HG02571 (cell line): ENCODE results near the gene LMOD3.

Source experiments
- ATAC-seq: cut with Tn5 transposase; IDR thresholded peaks from one replicate; pipeline ENCODE4 v1.9.1; 2021; ENCODE audit warnings: mild to moderate bottlenecking, moderate library complexity; ENCODE audit not compliant: unreplicated experiment

Gene LMOD3

DNA sequence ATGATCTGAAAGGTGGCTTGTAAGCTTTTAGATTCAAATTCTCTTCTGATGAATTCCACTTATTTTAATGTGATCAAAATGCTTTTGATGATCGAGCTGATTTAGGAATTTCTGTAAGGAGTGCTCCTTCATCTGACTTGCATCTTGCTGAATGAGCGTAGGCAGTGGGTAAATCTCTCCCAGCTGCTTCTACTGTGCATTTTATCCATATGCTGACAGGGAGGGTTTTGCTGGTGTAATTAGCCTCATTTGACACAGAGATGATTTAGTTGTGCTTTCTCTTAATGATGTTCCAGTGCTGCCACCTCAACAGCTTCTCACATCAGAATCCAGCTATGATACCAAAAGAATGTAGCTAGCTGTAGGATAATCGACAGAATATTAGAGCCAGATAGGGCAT is 3.8 kb upstream of the LMOD3 start:
- ATAC-seq: no peak

DNA sequence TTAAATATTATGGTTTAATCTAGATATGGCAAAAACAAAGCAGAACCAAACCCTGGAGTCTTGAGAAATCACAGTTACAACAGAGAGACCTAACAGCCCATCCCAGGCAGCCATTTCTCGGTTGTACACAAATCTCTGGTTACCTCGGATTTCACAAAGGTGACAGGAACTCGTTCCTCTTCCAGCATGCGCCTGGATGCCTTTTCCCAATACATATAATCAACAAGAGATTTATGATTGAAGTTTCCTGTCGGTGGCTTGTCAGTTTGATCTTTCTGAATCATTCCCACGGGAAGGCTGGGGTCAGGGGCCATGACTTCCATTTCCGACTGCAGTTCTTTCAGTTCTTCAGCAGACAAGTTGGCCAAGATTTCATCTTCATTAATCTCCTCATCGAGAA is 445 bp downstream of the LMOD3 start:
- ATAC-seq: no peak

DNA sequence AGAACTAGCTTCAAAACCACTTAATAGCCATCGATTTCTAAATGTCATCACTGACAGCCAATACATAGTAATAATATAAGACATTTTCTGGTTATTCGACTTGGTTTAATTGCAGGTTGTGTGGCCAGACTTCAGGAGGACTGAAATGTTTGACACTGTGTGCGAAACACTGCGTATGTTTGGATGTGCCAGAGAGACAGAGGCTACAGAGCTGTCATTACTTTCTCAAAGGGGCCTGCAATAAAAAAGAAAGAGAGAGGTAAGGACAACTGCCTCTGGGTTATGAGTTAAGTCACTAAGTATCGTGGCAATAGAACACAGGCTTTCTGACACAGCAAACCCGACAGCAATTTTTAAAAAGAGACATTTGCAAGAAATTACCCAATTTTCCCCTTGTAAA is 882 bp downstream of the LMOD3 start:
- ATAC-seq: no peak

DNA sequence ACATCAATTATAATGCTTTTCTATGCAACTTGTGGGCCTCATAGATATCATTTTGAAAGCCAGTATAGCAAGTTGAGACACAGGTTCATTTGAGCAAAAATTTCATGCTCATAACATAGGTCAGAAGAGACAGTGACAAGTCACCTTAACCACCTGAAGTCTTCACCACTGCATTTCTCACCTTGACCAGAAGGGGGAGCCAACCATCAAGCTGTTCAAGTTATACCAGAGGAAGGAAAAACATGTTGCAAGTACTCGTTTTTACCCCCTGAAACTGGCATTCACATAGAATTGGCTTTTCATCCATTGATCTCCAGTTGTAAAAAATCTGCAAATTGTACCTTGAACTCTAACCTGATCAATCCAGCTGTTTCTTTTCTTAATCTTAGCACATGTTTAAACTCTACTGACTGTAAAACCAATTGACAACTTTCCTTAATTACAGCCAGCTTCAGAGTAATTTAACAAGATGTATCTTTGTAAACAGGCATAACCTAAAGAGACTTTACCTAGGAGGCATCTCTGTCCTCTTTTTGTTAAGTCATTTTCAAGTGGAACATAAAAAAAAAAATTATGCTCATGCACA is 1.4 kb downstream of the LMOD3 start:
- ATAC-seq: peak; percentile 68

DNA sequence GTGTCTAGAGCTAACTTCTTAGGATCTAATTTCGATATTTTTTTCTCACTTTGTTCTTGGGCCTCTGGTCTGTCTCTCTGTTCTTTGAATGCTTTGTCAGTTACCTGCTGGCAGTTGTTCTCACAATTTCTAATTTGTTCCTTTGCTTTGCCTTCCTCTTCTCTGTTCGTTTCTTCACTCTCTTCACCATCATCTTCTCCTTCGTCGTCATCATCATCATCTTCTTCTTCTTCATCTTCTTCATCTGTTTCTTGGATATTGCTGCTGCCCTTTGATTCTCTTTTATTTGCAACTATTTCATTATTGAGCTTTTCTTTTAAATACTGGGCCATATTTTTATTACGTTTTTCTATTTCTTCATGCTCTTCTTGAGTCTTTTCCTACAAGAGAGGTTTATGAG is 2.7 kb downstream of the LMOD3 start:
- ATAC-seq: no peak

DNA sequence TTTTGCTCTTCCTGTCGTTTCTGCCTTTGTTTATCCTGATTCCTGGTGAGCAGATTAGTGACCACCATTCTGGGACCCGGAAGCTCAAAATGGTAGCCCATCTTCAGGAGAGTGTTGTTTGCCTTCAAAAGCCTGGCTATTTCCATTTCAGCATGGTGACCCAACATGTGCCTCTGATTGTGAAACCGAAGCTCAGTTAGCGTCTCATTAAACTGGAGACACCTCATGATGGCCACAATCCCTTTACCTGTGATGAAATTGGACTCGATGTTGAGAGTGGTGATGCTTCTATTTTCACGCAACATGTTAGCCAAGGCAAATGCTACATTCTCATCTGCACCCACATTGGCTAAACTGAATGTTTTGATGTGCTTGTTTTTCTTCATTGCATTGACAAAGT is 3.3 kb downstream of the LMOD3 start:
- ATAC-seq: no peak

DNA sequence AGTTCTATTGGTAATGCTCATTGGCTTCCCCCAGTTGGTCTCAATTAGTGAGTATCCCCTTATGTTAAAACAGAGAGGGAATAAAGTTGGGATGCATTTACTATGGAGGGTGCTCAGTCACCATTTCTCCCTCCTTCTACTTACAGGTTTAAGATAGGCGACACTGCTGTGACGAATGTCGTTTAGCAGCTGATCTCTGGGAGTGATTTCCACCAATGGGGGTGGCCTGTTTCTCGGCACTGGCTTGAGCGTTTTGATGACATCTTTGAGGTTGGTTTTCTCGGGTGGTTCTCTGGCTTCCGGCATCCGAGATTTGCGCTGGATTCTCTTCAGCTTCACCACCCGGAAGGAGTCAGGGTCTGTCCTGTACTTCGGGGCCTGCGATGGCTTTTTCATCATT is 3.8 kb downstream of the LMOD3 start:
- ATAC-seq: no peak

DNA sequence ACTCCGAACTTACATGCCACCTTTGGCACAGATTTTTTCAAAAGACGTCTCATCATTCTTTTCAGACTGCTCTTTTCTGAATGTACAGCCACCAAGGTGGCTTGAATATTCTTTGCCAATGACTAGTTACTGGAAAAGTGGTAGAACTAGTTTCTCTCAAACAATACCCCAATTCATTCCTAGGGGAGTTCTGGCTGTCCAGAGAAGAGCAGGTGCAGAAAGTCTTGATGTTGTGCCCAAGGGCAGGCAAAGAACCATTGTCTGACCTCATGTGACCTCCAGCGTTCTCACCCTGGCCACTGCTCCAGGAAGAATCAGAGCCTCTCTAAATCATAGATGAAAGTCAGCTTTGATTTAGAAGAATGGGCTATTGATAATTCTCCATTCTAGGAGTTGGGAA is 5.5 kb downstream of the LMOD3 start:
- no peak for ATAC-seq

DNA sequence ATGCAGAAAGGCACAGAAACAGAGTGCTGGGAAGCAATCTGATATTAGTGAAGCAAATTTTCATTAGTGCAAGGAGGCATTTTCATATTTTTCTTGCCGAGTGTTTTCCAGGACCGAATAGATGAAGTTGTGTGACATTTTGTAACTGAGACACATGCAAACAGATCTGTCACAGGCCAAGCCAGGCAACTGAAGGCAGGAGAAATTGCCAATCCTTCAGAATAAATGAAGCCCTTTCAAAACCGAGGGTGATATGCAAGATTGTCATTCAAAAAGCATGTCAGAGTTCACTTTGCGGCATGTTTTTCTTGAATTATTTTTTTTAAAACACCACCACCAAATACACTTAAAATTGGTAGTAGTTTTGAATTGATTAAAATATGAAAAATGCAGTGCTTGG is 6.2 kb downstream of the LMOD3 start:
- ATAC-seq: no peak

DNA sequence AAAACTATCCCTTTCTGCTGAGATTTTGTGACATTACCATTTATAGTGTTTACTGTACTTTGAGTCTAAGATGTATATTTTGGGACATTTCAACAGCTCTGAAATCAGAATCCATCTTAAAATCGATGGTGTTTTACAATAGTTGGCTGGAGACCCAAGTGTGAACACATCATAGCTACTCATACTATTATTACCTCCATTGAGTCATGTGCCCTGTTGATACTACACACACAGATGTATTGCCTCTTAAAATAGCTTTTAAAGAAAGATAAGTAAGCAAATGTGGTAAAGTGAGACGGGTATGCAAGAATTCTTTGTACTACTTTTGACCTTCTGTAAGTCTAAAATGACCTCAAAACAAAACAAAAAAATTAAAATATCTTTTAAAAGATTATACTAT is 6.7 kb downstream of the LMOD3 start:
- ATAC-seq: no peak

DNA sequence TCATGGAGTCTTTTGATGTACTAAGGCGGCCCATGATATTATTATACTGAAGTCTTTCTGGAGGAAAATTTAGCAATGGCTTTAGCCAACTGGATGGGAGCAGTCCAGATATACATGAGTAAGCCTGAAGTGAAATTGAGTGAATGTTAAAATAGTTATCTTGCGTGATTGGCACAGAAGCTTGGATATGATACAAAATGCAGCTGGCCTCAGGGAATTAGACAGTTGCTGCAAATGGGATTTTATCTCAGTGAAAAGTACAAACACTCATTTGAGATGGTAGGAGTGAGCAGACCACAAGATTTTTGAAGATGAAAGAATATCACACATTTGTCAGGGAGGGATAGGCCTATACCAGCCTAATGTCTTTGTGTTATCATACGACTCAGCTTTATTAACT is 8.9 kb downstream of the LMOD3 start:
- no peak for ATAC-seq

DNA sequence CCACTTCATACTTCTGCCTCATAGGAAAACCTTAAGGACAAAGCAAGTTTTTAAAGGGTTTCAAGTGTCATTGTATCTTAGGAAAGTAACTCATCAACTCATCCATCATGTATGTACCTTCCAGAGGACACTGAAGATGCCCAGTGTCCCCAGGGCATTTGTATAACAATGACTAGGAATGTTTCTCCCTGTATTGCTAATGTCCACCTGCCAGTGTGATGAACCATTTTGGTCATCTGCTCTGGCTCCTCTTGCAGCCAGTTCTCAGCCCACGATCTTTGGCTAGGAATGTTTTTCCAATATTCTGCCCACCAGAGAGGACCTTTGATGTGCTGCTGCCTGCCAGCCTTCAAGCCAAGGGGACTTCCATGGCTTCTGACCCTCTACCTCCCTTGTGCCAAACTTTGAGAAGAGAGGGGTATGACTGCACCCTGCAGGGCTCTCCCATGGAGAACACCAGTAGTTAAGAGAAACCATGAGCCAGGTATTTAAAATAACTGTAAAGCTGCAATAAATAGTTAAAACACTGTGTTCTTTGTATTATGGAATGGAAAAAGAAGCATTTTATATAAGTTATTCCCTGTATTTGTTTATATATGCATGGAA is 11.4 kb downstream of the LMOD3 start:
- ATAC-seq: no peak

DNA sequence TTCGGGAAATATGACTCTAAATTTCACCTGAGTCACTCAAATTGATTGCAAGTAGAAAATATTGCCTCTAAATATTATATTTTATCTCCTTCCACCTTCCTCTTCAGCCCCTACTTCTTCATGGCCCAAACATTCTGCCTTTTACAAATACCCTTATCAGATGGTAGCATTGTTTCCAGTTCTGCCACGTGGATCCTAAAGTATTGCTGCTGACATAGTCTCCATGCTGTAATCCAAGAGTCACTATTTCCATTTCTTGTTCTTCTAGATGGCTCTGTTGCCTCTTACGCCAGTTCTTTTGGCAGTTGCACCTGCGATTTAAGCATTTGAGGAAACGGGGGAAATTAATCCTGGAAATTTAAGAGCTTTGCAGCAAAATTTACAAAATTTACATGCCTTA is 13.6 kb downstream of the LMOD3 start:
- ATAC-seq: no peak

DNA sequence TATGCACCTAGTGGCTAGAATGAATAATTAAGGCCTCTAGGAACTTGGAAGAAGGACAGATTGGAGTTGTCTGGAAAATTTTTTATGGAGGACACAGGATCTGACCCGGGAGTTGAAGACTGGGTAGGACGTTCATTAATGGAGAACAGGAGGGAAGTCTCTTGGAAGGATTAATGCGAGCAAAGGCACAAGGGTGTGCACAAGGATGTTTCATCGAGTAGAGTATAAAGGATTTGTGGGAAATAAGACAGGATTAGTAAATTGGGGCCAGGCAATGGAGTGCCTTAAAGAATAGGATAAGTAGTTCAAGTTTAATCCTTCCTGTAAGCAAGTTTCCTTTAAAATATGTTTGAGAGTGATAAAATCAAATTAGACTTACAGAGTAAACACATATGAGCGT is 14.6 kb downstream of the LMOD3 start:
- no peak for ATAC-seq

DNA sequence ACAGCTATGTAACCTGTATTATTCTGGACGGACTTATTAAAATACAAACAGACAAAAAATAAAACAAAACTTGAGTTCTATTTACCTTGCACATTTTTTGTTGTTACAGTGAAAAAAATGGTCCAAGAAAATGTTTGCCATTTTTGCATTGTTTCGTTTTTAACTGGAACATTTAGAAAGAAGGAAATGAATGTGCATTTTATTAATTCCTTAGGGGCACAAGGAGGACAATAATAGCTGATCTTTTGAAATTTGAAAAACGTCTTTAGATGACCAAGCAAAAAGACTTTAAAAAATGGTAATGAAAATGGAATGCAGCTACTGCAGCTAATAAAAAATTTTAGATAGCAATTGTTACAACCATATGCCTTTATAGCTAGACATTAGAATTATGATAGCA is 17.1 kb downstream of the LMOD3 start:
- no peak for ATAC-seq

DNA sequence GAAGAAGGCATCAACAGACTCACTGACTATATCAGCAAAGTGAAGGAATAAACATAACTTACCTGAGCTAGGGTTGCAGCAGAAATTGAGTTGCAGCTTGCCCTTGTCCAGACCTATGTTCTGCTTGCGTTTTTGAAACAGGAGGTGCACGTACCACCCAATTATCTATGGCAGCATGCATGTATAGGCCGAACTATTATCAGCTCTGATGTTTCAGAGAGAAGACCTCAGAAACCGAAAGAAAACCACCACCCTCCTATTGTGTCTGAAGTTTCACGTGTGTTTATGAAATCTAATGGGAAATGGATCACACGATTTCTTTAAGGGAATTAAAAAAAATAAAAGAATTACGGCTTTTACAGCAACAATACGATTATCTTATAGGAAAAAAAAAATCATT is 17.8 kb downstream of the LMOD3 start:
- no peak for ATAC-seq

DNA sequence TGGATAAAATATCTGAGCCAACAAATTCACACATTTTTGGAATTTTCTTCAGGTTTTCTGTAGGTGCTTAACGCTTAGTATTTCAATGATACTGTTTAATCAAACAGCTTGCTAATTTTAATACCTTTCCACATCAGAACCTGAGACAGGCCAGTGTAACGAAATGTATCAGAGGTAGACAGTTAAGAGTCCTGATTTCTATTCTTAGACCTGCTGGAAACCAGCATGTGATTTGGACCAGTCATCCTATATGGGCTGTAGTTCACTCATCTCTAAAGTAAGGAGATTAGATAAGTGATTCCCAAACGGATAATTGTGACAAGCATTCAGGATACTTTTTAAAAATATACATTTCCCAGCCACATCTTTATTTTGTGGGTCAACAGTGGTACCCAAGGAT is 19.3 kb downstream of the LMOD3 start:
- ATAC-seq: no peak

DNA sequence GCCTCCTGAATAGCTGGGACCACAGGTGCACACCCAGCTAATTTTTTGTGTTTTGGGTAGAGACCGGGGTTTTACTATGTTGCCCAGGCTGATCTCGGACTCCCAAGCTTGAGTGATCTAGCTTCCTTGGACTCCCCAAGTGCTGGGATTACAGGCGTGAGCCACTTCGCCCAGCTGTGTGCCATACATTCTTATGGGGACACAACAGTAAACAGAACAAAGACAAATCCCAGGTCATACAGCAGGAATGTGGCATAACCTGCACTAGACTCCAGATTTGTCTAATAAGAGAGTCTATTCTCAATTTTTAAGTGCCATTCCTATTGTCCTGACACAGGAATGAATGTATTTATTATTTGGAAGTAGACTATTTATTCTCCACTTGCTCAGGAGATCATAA is 20.0 kb downstream of the LMOD3 start:
- ATAC-seq: no peak

DNA sequence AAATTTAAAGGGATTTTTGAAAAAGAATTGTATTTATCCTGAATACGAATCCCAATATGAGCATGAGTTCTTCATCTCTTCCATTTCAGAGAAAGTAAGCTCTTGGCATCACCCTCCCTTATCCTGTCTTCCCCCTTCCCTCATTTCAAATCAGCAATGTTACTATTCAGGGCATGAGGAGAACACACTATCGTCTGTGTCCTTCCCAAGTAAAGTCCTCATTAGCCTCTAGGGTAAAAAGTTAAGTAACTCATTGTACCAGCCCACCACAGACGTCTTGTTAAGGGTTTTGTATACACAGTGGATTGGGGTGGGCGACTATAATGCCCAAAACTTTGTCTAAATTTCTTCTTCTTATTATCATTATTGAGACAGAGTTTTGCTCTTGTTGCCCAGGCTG is 22.8 kb downstream of the LMOD3 start:
- no peak for ATAC-seq

DNA sequence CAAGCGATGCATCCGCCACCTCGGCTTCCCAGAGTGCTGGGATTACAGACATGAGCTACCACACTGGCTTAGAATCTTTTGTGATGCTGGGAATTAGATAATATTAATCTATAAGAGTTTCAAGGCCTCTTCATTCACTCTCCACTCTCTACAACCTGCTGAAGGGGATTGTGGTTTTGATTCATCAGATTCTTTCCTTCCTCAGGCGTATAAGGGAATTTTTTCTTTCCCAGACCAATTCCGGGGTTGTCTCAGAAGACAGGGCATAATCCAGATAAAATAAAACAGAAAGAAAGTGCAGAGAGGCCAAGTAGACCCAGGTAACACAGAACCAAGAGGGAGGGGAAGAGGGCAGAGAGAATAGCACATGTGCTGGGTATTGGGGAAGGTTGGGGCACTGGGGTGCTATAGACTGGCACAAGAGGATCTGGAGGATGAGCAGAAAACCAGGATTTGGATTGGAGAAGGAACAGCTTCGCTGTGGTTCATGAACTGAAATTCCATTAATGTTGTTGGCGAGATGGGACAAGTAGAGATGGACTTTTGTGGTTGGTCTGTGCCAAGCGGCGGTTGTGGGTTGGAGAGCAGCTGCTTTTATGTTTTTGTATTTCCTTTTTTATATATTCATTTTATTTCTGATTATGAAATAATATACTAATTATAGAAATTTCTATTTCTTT is 24.8 kb downstream of the LMOD3 start:
- no peak for ATAC-seq

DNA sequence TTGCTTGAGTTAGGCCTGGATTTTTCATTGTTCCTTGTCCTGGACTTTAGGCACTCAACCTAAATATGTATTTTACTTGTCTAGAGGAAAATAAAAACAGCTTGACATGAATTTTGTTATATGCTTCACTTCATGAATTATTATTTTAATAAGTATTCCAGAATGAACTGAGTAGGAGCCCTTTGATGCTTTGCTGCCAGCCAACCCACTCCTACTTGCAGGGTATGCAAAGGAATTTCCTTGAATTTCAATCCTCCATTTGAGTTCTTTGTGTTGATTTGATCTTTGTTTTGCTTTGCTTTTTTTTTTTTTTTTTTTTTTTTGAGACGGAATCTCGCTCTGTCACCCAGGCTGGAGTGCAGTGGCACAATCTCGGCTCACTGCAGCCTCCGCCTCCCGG is 26.1 kb downstream of the LMOD3 start:
- ATAC-seq: no peak

DNA sequence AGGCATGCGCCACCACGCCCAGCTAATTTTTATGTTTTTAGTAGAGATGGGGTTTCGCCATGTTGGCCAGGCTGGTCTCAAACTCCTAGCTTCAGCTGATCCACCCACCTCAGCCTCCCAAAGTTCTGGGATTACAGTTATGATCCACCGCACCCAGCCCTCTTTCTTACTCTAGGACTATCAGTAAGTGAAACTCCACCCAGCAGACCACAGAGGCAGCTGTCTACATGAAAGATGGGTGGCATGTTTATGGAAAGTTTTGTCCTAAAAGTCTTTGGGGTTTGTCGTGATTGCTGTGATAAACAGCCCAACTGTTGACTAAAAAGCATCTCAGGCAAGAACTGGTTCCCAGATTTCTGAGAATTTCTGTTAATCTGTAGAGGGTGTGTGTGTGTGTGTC is 26.8 kb downstream of the LMOD3 start:
- ATAC-seq: no peak
